Activated T-helper 9 cell treated with anti-CD3 and anti-CD28 coated beads, Interleukin-2, amount 50 U/mL, for 16 hours (primary cell): ENCODE data around the gene PTCD3.

Experiments used
- DNase-seq: peaks from one replicate; pipeline ENCODE4 v3.0.0-alpha.2; 2020; ENCODE audit warnings: low read depth

The PTCD3 gene

DNA sequence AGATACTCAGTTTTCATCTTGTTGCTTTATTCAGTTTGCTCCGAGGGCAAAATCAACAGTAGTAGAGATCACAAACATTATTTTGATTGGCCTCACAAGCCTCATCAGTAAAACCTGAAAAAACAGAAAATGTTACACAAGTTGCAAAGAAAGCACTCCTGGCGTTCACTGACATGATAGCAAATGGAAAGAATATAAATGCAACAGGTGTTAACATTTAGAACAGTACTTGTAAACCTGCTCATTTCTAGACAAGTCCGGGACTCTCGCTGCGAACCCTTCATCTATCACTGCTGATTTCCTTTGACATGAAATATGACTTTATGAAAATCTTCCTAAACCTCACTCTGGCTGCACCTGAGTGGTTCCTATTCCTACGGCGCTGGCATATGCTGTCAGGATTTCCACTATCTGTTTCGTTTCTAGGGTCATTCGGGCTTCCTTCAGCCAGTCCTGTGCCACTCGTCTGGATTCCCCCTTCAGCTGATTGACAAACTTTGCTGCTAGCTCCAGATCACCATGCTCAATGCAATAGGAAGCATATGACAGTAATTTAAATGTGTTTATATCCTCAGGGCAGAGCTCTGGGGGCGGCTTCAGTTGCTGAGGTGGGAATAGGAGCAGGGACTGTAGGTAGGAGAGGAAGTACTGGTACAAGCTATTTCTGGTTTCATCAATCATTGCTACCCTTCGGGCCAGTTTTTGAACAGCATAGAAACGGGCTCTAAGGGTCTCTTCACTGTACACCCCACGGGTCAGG lies 38.1 kb downstream of the PTCD3 start:
- no peak for DNase-seq

DNA sequence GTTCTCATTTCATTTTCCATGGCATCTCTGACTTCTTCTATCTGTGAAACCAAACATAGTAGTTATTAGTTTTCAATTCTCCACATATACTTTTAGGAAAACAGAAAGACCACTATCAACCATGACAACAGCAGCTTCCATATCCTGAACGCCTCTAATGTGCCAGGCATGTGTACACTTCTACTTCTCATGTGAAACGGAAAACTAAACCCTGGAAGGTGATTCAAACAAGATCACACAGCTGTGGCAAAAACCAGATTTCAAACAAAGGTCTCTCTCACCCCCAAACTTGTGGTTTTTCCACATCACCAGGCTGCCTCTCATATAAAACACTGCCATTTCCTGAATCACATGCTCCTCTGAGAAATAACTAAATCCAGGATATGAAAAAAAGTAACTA lies 41.8 kb downstream of the PTCD3 start:
- no peak for DNase-seq

DNA sequence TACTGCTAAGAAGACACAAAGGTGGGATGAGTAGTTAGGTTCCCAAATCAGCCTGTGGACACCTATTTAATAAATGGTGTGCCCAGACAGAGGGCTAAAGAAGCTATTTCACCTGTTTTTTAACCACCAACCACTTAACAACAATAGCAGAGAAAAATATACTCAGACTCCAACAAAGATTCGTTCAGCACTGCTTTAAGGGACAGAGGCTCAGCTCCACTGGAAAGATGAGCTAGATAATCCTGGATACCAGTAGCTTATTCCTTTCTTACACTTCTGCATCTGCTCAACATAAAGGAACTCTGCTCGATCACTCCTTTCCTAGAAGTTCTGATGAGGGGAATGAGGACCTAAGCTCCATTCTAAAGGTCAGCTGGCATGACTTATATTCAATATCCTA lies 44.5 kb downstream of the PTCD3 start:
- DNase-seq: no peak

DNA sequence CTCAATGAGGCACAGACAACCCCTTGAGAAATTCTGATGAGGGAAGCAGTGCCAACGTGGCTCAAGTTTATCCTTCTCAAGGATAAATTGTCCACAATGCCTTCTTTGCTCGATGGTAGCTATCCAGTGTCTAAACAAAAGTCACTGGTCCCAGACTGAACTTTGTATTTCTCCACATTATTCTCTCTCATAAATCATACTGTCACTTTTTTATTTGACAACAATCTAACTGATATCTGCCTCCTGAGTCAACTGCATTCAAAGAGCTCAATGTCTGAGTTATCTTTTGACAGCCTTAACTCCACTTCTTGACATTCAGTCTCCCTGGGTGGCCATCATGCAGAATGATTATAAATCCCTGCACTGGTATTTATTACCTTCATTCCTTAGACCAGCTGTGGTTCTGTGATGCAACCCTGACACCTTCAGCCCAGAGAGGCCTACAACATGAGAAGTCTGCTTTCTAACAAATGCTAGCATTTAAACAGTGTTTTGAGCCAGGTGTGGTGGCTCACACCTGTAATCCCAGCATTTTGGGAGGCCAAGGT lies 51.0 kb downstream of the PTCD3 start:
- no peak for DNase-seq

DNA sequence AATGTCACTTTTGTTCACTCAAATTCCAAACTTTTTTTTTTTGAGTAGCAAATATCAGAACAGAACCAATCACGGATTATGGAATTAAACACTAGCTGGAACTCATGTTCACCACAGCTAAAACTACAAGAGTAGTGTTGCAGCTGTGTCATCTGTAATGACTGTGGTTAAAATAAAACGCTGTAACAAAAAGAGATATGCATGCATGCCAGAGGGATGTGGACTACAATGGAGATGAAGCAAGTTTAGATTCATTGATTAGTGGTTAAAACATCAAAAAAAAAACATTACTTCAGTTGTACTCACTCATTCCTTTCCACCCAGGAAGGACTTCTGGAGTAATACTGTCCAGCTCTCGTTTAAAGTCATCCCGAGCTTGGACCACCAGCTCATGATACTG lies 52.3 kb downstream of the PTCD3 start:
- no peak for DNase-seq

DNA sequence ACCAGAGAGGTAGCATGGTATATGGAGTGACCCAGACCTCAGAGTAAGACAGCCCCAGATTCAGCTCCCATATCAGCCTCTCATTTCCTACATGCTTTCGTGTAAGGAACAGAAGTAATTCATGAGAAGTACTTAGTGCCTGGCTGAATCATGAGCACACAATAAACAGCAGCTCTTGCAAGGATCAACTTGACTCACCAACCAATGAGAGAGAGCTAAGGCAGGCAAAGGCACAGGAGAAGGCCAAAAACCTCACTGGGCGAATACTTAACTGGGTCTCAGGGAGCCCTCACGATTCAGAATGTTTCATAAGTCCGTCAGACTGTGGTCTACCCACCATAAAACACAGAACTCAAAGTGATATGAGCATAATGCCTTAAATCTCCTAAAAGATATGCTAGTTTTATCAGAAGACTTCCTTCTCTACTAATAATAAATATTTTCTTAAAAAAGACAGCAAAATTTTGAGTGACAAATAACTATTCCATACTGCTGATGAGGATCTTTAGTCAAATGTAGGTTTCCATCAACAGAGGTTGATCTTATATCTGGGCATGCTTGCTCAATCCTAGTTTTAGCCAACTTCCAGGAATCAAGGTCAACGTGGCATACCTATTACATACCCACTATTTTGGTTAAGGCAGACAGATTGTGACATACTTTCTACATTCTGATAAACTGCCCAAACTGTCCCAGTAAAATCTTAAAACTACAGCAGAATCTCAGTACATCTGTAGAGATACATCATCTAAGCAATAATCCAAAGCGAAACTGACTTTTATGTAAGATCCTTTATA lies 54.3 kb downstream of the PTCD3 start:
- DNase-seq: no peak

DNA sequence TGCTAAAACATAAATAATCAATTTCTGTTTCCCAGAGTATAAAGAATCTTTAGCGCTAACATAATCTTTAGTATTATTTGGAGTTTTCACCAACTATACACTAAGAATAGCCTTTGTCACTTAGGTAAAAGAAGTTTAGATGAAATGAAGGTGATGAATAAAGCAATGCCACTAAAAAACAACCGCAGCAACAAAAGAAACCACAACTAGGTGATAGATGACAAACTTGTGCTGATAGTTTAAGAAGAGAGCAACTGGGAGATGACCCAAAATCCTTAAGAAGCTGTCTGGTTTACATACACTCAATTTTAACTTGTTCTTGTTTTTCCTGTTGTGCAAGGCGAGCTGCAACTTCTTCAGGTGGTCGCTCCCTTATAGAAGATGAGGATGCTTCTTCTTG lies 64.4 kb downstream of the PTCD3 start:
- no peak for DNase-seq

DNA sequence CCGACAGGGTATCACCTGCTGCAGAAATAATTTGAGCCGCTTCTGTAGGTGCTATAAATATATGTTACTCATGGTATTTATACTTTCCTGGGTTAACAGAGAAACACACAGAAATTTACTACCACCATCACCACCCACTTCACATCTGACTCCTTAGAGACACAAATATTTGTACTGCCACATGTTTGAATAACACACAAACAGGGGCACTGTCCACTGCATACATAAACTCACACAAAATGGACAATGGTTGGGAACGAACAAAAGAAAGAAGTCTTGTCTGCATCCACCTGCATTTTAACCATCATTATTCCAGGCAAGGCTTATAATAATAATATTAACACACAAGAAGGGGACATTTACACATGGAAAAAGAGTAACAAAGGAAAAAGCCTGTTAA lies 65.3 kb downstream of the PTCD3 start:
- DNase-seq: no peak

DNA sequence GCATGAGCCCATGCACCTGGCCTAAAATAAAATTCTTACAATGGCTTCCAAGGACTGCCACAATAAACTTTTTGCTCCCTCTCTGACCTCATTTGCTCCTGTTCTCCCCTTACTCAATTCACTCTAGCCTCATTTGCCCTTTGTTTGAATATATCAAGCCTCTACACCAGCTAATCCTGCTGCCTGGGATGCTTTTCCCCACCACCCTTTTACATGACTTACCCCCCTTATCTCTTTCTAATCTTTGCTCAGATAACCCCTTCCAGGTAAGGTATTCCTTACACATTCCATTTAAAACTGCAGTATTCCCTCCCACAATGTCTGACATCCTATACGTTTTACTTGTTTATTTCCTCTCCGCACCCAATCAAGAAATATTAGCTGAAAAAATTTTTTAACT lies 66.6 kb downstream of the PTCD3 start:
- DNase-seq: no peak

DNA sequence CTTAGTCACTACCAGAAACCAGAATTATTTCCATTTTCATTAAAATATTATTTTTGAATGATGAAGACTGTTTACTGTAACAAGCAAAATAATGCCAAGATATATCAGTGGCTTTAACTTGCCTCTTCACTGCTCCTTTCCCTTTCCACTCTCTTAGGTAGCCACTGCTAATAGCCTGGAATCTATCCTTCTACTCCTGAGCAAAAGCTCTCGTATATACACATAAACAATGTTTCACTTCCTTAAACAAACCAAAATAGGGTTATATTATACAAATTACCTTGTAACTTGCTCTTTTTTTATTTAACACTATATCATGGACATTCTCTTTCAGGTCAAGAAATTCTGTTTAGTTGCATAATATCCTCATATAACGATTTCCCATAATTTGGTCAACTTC lies 68.4 kb downstream of the PTCD3 start:
- DNase-seq: no peak

DNA sequence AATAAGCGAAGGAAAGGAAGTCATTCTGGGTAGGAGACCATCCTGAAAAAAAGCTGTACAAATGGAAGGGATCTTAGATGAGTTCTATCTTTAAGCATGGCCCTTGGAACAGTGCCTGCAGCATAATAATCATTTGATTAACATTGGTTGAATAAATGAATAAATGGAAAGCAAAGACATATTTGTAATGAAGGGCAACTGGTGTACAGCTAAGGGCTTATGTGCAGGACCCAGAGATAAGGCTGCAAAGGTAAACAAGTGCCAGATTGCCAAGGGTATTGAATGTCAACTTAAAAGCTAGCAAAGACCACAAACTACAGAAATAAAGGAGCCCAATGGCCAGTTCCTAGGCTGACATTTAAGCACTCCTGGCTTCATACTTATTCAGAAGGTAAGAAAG lies 69.8 kb downstream of the PTCD3 start:
- no peak for DNase-seq

DNA sequence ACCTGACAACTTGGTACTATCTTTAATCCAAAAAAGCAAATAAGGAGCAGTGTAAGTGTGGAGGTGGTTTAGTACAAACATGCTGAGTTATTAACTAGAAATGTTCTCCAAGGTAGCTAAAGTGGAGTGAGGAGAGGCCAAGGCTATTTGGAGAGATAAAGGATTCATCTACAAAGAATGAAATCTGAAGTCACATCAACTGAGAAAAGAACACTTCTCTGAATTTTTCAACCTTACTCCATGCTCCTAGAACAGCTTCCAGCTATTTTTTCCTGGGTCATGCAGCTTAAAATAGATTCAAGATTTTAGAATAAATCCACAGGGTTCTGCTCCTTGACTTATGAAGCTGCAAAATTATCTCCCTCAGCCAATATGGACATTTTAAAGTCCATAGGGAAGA lies 70.6 kb downstream of the PTCD3 start:
- no peak for DNase-seq

DNA sequence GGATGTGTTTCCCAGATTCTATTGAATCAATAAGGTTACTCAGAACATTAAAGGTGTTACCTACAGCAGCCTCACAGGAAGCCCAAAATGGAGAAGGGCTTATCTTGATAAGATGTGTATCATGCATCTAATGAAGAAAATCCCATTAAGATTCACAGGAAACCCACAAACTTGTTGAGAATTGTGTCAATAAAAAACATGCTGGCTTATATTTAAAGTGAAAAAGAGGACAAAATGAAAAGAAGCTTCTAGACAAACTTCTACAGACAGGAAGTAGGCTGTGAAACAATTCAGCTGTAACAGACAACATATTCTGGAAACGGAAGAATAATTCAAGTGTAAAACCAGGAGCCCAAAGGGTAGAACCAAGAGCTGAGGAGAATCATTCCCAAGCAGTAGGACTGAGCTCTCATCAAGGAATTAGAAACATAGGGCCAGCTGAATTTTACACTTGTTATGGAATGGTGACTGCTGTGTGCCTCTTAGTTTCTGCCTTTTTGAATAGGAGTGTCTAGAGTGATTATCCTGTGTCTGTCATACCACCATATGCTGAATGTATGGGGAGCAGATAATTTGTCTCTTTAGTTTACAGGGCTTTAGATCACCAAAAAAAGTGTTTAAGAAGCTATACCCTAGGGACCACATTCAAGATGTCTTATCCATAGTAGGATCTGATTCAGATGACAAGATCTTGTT lies 79.6 kb downstream of the PTCD3 start:
- DNase-seq: no peak

DNA sequence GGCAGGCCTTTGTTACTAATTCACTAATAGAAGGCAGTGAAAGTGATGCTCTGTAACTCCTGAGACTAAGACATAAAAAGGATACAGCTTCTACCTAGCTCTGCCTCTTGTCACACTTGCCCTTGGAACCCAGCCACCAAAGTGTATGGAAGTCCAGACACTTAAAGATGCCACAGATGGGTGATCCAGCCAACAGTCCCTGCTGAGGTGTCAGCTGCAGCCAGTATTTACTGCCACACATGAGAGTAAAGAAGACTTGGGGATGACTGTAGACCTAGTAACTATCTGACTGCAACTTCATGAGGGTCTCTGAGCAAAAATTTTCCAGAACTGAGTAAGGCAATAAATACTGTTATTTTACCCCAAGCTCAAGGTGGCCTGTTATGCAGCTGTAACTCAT lies 80.4 kb downstream of the PTCD3 start:
- no peak for DNase-seq

DNA sequence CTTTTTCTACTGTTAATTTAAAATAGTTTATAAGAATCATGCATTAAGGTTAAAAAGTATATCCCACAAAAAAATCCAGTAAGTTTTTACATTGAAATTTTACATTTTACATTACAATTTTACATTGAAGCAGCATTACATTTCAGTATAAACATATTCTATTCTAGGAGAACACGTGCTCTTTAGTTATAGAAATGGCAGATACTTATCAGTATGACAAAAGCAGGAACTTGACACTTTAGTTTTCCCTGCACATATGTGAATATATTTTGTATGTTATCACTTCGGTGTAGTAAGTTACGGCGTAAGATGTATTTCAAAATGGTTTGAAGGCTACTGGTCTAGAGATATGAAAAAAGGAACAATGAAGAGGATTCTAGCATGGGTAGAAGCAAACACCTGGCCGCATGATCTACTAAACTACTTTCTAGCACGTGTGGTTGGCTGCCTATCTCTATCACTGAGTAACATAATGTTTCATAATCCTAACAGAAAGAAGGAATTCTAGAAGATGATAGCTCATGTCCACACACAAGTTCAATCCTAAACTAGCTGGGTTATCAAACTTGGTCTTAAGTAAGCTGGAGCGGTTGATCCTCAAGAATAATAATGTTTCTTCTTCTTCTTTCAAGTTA lies 83.9 kb downstream of the PTCD3 start:
- DNase-seq: no peak
